Measurements from ENCODE around the gene SCPEP1. TPM values are rescaled to one million over a fixed set of nuclear protein-coding genes. Genes with fewer than 3 reads are reported as not detected.

SCPEP1 gene
- total and polyA plus RNA-seq, 2 of the 13 experiments (the other 11 are each of a cell fraction or from before 2014, with no cell fraction given), result 24.3 to 27.3 TPM

DNA sequence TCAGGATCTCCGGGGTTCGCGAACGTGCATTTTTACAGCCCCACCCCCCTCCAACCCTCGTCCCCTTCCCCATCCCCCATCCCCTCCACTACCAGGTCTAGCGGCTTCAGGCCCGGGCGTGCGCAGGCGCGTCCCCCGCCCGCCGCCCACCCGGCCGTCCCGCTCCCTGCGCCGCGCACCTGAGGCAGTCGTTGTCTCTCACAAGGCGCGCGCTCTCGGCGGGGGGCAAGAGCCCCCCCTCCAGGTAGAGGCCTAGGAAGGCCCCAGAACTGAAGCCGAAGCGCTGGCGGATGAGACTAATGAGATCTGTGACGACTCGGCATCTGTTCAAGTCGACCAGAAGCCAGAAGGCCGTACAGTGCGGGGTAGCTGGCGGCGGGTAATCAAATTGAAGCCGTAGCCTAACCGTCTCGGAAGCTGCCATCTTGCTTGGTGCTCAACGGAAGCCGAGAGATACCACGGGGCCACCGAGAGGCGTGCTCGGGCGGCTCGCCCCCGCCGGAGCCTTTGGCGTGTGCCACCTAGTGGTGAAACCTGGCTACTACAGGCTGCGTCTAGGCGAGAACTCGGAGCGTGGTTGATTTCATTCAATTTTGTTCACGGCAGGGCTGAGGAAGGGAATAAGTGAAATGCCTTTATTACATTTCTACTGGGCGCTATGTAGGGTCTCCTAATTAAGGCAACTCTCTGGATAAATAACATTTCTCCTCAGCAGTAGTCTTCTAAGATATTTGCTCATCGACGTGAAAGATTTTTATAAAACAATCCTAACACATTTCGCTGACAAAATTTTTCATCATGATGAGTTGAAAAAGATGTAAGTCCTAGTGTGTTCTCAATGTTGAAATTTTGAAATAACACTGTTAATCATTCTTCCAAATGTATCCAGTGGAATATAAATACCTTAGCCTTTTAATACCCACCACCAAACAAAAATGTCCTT, 17.1 kb upstream of the SCPEP1 start, which contains the start of gene COIL (continued):
- TF ChIP-seq, protein P1, sequence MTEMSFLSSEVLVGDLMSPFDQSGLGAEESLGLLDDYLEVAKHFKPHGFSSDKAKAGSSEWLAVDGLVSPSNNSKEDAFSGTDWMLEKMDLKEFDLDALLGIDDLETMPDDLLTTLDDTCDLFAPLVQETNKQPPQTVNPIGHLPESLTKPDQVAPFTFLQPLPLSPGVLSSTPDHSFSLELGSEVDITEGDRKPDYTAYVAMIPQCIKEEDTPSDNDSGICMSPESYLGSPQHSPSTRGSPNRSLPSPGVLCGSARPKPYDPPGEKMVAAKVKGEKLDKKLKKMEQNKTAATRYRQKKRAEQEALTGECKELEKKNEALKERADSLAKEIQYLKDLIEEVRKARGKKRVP (CRISPR knock-in tag; IDR thresholded peaks at IDR 0.05), result peak in 1 of 2 experiments; percentile 49; a peak in 1 of 4 replicates
- TF ChIP-seq ZNF672 (CRISPR knock-in tag; IDR thresholded peaks at IDR 0.05) (no peak), ZNF34 (CRISPR knock-in tag; IDR thresholded peaks at IDR 0.05; ENCODE audit: borderline replicate concordance) (peak; percentile 18; the same call in 1 of the 2 replicates), ZSCAN21 (CRISPR knock-in tag; IDR thresholded peaks at IDR 0.05; ENCODE audit: borderline replicate concordance) (peak; percentile 93), SMARCC2 (IDR thresholded peaks at IDR 0.05) (no peak), MZF1 (CRISPR knock-in tag; IDR thresholded peaks at IDR 0.05; ENCODE audit: borderline replicate concordance) (no peak), ZNF678 (CRISPR knock-in tag; IDR thresholded peaks at IDR 0.05) (0 out of 2 replicates have a peak, but pooled peaks have one; percentile 56), KDM4B (CRISPR knock-in tag; IDR thresholded peaks at IDR 0.05) (peak; percentile 73; the same call in 1 of the 2 replicates), EEA1 (CRISPR knock-in tag; IDR thresholded peaks at IDR 0.05; ENCODE audit: borderline replicate concordance) (no peak), SP4 (CRISPR knock-in tag; IDR thresholded peaks at IDR 0.05) (peak; percentile 69)
- TF ChIP-seq, protein P2, sequence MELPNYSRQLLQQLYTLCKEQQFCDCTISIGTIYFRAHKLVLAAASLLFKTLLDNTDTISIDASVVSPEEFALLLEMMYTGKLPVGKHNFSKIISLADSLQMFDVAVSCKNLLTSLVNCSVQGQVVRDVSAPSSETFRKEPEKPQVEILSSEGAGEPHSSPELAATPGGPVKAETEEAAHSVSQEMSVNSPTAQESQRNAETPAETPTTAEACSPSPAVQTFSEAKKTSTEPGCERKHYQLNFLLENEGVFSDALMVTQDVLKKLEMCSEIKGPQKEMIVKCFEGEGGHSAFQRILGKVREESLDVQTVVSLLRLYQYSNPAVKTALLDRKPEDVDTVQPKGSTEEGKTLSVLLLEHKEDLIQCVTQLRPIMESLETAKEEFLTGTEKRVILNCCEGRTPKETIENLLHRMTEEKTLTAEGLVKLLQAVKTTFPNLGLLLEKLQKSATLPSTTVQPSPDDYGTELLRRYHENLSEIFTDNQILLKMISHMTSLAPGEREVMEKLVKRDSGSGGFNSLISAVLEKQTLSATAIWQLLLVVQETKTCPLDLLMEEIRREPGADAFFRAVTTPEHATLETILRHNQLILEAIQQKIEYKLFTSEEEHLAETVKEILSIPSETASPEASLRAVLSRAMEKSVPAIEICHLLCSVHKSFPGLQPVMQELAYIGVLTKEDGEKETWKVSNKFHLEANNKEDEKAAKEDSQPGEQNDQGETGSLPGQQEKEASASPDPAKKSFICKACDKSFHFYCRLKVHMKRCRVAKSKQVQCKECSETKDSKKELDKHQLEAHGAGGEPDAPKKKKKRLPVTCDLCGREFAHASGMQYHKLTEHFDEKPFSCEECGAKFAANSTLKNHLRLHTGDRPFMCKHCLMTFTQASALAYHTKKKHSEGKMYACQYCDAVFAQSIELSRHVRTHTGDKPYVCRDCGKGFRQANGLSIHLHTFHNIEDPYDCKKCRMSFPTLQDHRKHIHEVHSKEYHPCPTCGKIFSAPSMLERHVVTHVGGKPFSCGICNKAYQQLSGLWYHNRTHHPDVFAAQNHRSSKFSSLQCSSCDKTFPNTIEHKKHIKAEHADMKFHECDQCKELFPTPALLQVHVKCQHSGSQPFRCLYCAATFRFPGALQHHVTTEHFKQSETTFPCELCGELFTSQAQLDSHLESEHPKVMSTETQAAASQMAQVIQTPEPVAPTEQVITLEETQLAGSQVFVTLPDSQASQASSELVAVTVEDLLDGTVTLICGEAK (IDR thresholded peaks at IDR 0.05), result no peak
- TF ChIP-seq, protein P2 (CRISPR knock-in tag; IDR thresholded peaks at IDR 0.05), result peak; percentile 79
- TF ChIP-seq, protein P3, sequence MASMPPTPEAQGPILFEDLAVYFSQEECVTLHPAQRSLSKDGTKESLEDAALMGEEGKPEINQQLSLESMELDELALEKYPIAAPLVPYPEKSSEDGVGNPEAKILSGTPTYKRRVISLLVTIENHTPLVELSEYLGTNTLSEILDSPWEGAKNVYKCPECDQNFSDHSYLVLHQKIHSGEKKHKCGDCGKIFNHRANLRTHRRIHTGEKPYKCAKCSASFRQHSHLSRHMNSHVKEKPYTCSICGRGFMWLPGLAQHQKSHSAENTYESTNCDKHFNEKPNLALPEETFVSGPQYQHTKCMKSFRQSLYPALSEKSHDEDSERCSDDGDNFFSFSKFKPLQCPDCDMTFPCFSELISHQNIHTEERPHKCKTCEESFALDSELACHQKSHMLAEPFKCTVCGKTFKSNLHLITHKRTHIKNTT (CRISPR knock-in tag; IDR thresholded peaks at IDR 0.05), result no peak
- TF ChIP-seq, protein P4, sequence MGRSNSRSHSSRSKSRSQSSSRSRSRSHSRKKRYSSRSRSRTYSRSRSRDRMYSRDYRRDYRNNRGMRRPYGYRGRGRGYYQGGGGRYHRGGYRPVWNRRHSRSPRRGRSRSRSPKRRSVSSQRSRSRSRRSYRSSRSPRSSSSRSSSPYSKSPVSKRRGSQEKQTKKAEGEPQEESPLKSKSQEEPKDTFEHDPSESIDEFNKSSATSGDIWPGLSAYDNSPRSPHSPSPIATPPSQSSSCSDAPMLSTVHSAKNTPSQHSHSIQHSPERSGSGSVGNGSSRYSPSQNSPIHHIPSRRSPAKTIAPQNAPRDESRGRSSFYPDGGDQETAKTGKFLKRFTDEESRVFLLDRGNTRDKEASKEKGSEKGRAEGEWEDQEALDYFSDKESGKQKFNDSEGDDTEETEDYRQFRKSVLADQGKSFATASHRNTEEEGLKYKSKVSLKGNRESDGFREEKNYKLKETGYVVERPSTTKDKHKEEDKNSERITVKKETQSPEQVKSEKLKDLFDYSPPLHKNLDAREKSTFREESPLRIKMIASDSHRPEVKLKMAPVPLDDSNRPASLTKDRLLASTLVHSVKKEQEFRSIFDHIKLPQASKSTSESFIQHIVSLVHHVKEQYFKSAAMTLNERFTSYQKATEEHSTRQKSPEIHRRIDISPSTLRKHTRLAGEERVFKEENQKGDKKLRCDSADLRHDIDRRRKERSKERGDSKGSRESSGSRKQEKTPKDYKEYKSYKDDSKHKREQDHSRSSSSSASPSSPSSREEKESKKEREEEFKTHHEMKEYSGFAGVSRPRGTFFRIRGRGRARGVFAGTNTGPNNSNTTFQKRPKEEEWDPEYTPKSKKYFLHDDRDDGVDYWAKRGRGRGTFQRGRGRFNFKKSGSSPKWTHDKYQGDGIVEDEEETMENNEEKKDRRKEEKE (IDR thresholded peaks at IDR 0.05), result no peak
